DND-41 (cell line): Measurements from ENCODE around the gene NT5C.

Experiments
- EZH2 ChIP-seq: IDR thresholded peaks from 3 replicates; pipeline ENCODE4 v1.6.1; 2012; ENCODE audit warnings: borderline replicate concordance, low read depth, mild to moderate bottlenecking, moderate library complexity, low read length, inconsistent platforms; ENCODE audit not compliant: severe bottlenecking
- TF ChIP-seq, protein P1 (sequence below): IDR thresholded peaks from 2 replicates; pipeline ENCODE4 v1.5.1; 2012; ENCODE audit warnings: borderline replicate concordance, low read length, moderate library complexity, mild to moderate bottlenecking; ENCODE audit not compliant: poor library complexity, severe bottlenecking; ENCODE audit errors: extremely low read depth

GRCh38 chr17:75116737-75117136 is 14.8 kb downstream of the NT5C start:
- TF ChIP-seq, protein P1, sequence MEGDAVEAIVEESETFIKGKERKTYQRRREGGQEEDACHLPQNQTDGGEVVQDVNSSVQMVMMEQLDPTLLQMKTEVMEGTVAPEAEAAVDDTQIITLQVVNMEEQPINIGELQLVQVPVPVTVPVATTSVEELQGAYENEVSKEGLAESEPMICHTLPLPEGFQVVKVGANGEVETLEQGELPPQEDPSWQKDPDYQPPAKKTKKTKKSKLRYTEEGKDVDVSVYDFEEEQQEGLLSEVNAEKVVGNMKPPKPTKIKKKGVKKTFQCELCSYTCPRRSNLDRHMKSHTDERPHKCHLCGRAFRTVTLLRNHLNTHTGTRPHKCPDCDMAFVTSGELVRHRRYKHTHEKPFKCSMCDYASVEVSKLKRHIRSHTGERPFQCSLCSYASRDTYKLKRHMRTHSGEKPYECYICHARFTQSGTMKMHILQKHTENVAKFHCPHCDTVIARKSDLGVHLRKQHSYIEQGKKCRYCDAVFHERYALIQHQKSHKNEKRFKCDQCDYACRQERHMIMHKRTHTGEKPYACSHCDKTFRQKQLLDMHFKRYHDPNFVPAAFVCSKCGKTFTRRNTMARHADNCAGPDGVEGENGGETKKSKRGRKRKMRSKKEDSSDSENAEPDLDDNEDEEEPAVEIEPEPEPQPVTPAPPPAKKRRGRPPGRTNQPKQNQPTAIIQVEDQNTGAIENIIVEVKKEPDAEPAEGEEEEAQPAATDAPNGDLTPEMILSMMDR, result no peak
- no peak for TF ChIP-seq EZH2
